Measurements from ENCODE around the gene CHST1. TPM values are rescaled to one million over a fixed set of nuclear protein-coding genes. Genes with fewer than 3 reads are reported as not detected.

The CHST1 gene
- total RNA-seq, 2 donors from 2014 or later: 2.7 to 5.4 TPM

GRCh38 chr11:45622283-45622682 lies 43.1 kb downstream of the CHST1 start:
- TF ChIP-seq CTCF (IDR thresholded peaks at IDR 0.05): no peak
- Histone ChIP-seq H3K9me3 (peaks cover 0 to 10% of the 10 kb centered on the region in 2 donors), H3K36me3 (no peaks in the 10 kb centered on the region), H3K27me3 (no peaks in the 10 kb centered on the region), H3K4me3 (no peak overlapping the region), H3K4me1 (no peaks in the 10 kb centered on the region), H3K27ac (no peak overlapping the region)
- no peak for DNase-seq (ENCODE audit: low spot score)

- DNase-seq (ENCODE audit: low spot score): no peak
- no peak for TF ChIP-seq CTCF (IDR thresholded peaks at IDR 0.05)
- peaks cover 0 to 10% of the 10 kb centered on the region in 2 donors for H3K9me3 ChIP-seq
- H3K27me3 ChIP-seq: no peaks in the 10 kb centered on the region
- no peaks in the 10 kb centered on the region for H3K36me3 ChIP-seq
- H3K27ac ChIP-seq: no peak overlapping the region
- H3K4me3 ChIP-seq: no peak overlapping the region
- H3K4me1 ChIP-seq: no peaks in the 10 kb centered on the region
Measured at GRCh38 chr11:45621588-45621987, 43.8 kb downstream of the CHST1 start.

- DNase-seq (ENCODE audit: low spot score): no peak
- no peak for TF ChIP-seq CTCF (IDR thresholded peaks at IDR 0.05)
Measured at GRCh38 chr11:45620243-45620642, 45.2 kb downstream of the CHST1 start.

GRCh38 chr11:45618897-45619296 lies 46.5 kb downstream of the CHST1 start:
- no peak for TF ChIP-seq CTCF (IDR thresholded peaks at IDR 0.05)
- DNase-seq (ENCODE audit: low spot score): no peak

More at GRCh38 chr11:45620243-45620642, 45.2 kb downstream of the CHST1 start:
- H3K36me3 ChIP-seq: no peaks in the 10 kb centered on the region
- H3K9me3 ChIP-seq: peaks cover 0 to 10% of the 10 kb centered on the region in 2 donors
- no peaks in the 10 kb centered on the region for H3K27me3 ChIP-seq
- no peak overlapping the region for H3K27ac ChIP-seq
- no peak overlapping the region for H3K4me3 ChIP-seq
- H3K4me1 ChIP-seq: no peaks in the 10 kb centered on the region

GRCh38 chr11:45617871-45618601 lies 47.4 kb downstream of the CHST1 start:
- H3K4me3 ChIP-seq: no peak overlapping the region
- H3K27ac ChIP-seq: no peak overlapping the region
- no peaks in the 10 kb centered on the region for H3K4me1 ChIP-seq
- peaks cover 0 to 10% of the 10 kb centered on the region in 2 donors for H3K9me3 ChIP-seq
- H3K27me3 ChIP-seq: no peaks in the 10 kb centered on the region
- TF ChIP-seq CTCF (IDR thresholded peaks at IDR 0.05): no peak
- DNase-seq (ENCODE audit: low spot score): no peak
- H3K36me3 ChIP-seq: no peaks in the 10 kb centered on the region

More at GRCh38 chr11:45618897-45619296, 46.5 kb downstream of the CHST1 start:
- no peak overlapping the region for H3K4me3 ChIP-seq
- H3K4me1 ChIP-seq: no peaks in the 10 kb centered on the region
- H3K9me3 ChIP-seq: peaks cover 0 to 10% of the 10 kb centered on the region in 2 donors
- H3K27ac ChIP-seq: no peak overlapping the region
- H3K27me3 ChIP-seq: no peaks in the 10 kb centered on the region
- no peaks in the 10 kb centered on the region for H3K36me3 ChIP-seq

Measured in right atrium auricular region (tissue), 2 donors.